ENCODE data around the gene ACRBP.
"Not testable (repeated sequence)": the region's sequence is repeated elsewhere in the genome, so short reads cannot be mapped to it uniquely, and the experiment has no call there.

ACRBP gene

DNA sequence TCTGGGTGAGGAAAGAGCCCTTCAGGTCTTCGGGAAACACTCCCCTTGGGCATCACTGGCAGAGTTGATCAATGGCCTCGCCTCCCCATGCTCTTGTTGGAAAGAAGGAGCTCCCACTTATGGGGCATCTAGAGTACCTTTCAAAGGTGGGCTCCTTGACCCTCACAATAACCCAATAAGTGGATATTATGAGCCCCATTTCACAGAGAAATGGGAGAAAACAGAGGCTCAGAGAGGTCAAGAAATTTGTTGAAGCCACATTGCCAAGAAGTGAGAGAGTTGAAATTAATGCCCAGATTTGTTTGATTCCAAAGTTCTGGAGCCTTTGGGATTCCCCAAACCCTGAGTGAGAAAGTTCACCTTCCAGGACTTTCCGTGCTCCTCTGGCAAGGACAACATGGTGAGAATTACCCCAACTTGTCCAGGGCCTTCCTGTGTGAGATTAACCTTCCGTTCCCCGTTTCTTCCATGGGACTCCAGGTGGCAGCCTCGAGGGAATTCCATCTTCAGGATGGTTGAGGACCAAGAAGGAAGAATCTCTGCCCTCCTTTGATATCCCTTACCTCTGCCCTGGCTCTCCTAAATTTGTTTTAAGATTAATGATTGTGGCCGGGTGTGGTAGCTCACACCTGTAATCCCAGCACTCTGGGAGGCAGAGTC lies 32.6 kb downstream of the ACRBP start:
- DNase-seq = no peak

DNA sequence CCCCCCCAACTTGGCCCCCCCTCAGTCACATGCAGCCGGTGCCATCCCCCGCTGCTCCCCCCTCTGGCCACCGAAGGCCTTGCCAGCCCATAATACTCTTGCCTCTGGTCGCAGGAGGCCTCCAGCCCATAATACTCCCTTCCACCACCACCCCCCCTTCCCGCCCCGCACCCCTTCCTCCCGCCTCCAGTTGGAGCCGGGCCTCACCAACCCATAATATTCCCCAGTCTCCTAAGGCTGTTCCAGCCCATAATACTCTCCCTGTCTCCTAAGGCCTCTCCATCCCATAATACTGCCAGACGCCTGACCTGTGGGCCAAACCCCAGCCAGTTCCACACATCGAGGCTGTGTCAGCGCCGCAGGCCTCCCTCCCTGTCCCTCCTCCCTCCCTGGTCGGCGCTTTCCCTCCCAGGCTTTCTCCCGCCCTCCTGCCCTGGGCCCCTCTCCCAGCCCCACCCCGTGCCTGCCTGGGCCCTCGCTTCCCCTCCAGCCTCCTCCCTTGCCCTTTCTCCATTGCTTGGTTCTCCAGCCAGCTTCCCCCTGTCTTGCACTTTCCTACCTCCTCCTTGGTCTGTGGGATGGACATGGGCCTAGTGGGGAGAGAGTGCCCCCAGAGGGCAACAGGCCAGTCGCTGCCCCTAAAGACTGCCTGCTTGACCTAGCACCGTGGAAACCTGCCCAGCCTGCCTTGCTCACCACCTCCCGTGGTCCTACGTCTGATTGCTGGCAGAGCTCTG lies 33.3 kb downstream of the ACRBP start:
- peak; percentile 99 for DNase-seq

DNA sequence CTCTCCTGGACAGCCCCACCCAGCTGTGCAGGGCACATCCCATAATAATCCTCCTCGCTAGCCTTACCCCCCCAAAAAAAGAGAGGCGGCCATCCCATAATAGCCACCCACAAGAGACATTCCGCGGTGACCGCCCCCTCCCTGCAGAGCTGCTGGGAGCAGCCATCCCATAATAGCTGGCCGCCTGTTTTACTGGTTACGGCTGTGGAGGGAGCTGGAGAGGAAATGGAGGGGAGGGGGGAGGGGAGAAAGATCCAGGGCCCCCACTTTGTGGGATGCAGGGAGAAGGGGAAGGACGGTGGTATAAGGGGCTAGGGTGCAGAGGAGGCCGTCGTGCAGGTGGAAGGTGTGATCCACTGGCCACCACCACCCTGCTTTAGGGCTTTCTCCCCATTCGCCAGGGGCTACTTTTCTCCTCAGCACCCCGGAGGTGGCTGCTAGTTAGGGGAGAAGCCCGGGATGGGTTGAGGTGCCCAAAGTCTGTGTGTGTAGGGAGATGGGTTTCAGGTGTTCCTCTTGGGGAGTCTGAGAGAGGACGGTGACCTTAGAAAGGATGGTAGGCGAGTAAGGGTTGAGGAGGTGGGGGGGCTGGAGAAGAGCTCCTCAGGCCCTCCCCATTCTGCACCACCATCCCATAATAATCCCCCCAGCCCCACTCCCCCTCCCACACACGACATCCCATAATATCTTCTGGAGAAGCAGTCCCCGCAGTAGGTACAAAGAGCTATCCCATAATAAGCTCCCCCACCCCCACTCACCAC lies 34.0 kb downstream of the ACRBP start:
- DNase-seq = peak; percentile 95

DNA sequence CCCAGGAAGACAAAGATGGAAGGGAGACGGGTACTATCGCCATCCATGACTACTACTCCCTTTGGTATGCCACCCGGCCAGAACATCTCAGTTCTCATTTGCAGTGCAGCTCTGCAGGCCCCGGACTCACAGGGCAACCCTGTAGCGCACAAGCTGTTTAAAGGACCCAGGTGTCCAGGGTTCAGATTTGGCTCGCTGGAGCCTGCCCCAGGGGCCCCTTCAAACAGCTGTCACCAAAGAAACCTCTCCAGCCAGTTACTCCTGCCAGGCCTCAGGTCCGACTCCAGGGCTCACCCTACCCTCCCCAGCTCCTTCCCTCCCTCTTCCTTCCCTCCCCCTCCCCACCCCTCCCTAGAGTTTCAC lies 34.6 kb downstream of the ACRBP start:
- DNase-seq = no peak

DNA sequence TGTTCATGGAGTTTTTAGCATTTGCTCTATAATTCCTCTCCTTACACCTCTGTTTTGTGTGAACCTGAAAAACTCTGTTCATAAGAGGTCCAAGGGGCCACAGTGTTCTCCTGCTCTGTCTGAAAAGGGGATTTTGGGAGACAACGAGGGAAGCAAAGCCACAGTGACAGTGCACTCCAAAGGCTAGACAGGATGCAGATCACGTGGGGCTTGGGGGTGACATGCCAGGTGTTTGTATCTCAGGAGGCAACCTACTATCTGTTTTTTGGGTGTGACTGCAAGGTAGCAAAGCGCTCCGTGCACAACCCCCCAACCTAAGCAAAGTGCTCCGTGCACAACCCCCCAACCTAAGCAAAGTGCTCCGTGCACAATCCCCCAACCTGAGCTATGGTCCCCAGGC lies 35.0 kb downstream of the ACRBP start:
- no peak for DNase-seq

DNA sequence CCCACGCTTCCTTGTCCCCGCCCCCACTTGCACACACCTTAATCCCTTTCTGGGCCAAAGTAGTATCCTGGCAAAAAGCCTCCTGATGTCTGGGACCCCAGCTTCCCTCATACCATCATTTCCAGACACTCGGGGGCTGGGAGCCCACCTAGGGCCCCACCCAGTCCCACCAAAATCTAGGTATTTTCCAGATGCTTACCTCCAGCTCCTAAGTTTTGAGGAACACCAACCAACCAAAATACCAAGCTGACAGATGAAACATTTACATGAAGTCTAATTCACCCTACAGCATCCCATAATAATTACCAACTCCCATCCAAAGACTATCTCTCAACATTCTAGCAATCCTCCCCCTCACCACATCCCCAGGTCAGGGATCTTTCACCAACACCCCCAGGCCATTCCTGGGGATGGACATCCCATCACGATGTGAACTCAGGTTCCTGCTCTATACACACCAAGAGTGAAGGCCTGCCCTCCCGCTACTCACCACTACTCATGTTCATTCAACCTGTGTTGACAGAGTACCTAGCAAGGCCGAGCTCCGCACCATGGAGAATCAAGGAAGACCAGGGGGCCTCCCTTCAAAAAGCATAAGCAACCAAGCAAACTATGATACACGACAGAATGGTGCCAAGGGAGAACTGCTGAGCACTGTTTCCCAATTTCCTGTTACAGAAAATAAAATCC lies 38.5 kb downstream of the ACRBP start:
- peak; percentile 56 for DNase-seq

DNA sequence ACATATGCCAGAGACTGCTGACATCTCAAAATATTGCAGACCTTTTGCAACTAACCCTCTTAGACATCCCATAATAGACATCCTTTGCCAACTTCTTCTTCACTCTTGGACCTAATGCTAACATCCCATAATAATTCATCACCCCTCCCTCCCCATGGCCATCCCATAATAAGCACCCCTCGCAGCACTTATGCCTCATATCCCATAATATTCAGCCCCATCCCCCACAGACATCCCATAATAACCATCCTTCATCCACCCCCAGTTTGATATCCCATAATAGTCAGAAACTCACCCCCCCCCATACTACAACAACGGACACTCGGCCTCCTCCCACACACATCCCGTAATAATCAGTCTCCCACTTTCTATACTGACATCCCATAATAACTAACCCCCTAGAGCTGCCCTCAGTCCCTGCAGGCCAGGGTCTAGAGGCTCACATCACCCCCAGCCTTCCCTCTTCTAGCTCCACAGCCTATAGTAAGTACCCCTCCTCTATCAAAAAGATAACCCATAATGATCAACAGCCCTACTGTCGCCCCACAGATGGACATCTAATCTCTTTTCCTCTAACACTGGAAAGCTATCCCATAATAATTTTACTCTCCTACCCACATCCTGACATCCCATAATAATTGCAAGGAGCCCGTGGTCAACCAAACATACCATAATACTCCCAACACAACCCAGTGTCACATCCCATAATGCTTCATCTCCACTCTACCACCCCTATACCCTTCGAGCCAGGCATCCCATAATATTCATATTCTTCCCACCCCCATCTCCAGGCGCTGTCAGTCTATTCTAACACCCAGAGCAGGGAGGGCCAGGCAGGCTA lies 39.3 kb downstream of the ACRBP start:
- peak; percentile 96 for DNase-seq

DNA sequence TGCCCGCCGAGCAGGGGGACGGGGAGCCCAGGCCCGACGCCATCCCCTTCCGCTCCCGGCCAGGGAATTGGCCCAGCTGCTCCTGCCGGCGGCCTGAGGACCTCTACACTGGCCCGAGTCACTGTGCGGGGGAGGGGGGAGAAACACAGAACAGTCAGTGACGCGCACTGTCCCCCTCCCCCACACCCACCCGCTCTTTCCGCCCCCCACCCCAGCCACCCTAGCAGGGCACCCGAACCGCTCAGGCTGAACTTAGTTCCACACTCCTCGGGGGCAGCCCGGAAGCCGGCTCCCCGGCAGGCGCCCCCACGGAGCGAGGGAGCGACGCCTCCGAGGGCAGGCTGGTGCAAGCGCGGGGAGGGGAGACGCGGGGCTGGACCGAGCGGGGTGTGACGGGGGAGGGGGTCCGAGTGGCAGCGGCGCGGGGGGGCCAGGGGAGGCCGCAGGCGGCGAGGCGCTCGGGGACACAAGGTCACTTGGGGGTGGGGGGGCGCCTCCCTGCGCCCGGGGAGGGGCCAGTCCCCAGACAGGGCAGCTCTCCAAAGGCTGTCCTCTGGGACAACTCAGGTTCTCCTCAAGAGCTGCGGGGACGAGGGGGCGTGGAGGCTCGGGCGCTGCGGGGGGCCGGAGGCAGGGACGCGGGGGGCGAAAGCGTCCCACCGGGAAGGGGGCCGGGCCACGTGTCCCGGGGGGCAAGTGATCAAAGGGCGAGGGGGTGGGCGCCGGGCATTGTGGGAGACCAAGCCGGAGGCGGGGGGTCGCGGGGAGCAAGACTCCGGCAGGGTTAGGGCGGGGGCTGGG lies 40.7 kb downstream of the ACRBP start:
- peak; percentile 71 for DNase-seq

DNA sequence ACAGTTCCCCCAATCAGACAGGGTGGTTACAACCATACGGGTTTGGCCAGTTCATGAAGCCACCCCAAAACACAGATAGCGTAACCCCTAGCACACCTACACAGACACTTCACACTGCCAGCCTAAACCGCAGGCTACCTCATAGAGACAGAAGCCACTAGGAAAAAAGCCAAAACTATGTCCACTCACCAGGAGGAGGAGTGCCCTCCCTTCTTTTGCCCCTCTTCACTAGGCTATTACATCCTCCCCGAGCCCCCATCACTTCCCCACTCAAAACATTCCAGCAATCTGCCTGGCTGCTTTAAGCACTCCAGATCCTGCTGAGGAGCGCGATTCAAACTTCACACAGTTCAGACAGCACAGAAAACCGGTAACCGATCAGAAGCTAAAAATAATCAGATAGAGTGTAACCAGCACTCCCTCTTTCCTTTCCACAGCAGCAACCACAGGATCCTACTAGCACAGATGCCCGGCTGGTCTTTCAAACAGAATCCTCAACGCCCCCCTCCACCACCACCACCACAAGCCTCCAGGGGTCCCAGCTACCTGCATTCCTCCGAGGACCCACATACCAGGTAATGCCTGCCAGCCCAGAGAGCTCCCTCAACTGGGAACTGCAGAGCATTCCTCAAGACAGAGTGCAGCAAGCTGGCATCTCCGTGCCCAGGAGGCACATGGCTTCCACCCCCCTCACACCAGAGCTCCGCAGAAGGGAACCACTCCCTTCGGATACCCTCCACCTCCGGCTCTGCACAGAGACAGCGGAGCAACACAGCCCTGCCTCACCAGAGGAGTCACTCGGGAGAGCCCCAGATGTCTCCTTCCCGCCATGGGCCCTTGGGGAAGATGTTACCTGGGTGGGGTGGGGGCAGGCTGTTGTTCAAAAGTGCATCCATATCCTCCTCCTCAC lies 41.6 kb downstream of the ACRBP start:
- peak; percentile 68 for DNase-seq

DNA sequence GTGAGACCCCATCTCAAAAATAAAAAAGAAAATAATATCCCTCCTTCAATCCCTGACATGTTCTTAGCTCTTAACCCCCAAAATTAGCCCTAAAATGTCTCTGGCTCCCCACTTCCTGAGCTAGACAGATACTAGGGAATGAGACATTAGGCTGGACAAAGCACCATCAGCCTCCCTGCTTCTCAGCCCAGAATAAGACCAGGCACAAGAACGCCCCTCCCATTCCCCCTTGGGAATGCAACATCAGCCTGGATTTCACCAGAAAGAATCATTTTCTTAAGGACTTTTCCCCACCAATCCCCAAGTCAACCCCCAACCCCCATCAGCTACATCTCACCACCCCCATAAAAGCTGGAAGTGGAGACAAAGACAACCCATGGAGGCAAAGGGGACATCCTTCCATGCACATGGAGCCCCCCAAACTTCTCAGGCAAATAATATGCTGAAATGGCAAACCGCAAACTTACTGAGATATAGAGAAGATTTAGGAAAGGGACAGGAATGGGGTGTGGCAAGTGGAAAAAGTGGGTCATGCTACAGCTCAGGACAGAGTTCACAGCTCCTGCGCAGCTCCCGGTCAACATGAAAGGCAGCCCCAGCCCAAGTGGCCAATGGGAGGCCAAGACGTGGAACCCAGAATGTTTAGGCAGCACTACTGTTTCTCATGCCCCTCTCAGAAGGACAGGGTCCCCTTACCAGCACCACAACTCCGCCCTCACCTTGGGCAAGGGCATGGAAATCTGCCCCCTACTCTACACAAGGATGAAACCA lies 42.8 kb downstream of the ACRBP start:
- no peak for DNase-seq

DNA sequence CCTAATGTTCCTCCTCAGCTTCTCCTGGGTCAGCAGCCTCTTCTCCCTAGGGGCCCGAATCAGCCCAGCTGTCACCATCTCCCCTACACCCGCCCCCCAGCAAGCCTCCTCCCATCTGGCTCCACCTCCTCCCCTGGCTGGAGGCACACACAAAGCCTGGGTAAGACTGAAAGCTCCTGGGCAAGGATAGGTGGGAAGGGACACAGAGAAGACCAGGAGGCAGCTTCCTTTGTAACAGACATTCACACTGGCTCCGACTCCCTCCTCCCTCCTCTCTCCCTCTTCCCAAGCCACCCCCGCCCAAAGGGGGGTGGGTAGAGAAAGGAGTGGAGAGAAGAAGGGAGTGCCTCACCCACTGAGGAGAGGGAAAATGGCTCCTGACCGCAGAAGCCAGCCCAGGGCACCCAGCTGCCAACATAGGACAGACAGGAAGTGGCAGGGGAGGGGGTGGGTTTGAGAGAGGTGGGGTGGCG lies 44.1 kb downstream of the ACRBP start:
- DNase-seq = peak; percentile 67

DNA sequence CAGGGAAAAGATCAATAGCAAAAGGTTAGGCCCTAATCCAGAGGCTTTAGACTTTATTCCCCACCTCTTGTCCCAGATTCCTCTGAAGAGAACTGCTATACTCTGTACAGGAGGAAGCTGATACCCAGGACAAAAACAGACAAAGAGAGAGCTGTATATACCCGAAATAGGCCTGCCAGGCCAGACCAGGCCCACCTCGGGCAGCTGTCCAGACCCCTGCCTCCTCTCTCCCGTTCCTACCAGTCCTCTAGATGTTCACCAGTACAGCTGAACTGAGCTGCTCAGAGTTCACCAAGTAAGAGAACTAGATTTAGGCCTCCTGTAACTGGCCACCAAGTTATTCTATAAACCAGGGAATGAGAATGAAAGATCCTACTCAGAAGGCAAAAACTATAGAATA lies 44.7 kb downstream of the ACRBP start:
- no peak for DNase-seq

DNA sequence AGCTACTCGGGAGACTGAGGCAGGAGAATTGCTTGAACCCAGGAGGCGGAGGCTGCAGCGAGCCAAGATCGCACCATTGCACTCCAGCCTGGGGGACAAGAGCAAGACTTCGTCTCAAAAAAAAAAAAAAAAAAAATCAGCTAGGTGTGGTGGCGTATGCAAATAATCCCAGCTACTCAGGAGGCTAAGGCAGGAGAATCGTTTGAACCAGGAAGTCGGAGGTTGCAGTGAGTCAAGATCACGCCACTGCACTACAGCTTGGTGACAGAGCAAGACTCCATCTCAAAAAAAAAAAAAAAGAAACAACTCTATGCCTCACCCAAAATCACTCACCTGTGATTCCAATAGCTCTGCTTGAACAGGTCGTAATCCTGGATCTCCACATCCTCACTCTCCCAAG lies 51.6 kb downstream of the ACRBP start:
- DNase-seq = not testable (repeated sequence)

DNA sequence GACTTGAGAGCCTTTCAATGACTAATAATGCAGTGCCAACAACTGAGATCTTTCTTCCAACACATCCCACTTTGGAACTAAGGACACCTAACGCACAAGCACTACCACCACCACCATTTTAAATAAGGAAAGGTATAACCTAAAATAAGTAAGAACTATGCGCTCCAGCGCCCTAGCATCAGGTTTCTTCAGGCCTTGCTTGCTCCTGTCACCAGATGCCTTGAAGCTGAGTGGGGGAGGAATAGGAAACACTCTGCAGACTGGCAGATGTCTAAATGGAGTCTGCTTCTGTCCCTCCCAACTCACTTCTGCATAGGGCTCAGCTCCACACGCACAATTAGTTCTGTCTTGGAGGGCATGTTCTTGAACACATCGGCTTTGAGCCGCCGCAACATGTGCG lies 55.1 kb downstream of the ACRBP start:
- no peak for DNase-seq
